DND-41 (cell line): Measurements from ENCODE around the gene KLF11.

Experiments
- EZH2 ChIP-seq: IDR thresholded peaks from 3 replicates; pipeline ENCODE4 v1.6.1; 2012; ENCODE audit warnings: borderline replicate concordance, low read depth, mild to moderate bottlenecking, moderate library complexity, low read length, inconsistent platforms; ENCODE audit not compliant: severe bottlenecking
- TF ChIP-seq, protein P1 (sequence below): IDR thresholded peaks from 2 replicates; pipeline ENCODE4 v1.5.1; 2012; ENCODE audit warnings: borderline replicate concordance, low read length, moderate library complexity, mild to moderate bottlenecking; ENCODE audit not compliant: poor library complexity, severe bottlenecking; ENCODE audit errors: extremely low read depth

DNA sequence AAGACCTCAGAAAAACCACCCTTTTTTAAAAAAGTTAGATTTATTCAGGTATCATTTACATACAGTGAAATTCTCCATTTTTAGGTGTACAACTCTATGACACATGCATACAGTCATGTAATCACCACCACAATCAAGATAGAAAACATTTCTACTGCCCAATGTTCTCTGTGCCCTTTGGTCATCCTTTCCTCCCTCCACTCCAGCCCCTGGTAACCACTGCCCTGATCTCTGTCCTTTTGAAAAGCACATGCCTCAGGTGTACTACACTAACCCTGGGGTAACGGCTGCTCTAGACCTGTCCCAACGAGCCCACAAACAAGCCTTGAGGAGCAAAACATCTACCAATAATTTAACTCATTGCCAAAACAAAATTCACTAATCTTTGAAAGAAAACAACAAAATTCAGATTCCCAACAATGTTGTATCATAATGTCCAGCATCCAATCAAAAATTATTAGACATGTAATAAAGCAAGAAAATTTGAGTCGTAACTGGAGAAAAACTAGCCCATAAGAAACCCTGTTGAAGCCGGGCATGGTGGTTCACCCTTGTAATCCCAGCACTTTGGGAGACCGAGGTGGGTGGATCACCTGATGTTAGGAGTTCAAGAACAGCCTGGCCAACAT is 25.9 kb upstream of the KLF11 start:
- TF ChIP-seq, protein P1, sequence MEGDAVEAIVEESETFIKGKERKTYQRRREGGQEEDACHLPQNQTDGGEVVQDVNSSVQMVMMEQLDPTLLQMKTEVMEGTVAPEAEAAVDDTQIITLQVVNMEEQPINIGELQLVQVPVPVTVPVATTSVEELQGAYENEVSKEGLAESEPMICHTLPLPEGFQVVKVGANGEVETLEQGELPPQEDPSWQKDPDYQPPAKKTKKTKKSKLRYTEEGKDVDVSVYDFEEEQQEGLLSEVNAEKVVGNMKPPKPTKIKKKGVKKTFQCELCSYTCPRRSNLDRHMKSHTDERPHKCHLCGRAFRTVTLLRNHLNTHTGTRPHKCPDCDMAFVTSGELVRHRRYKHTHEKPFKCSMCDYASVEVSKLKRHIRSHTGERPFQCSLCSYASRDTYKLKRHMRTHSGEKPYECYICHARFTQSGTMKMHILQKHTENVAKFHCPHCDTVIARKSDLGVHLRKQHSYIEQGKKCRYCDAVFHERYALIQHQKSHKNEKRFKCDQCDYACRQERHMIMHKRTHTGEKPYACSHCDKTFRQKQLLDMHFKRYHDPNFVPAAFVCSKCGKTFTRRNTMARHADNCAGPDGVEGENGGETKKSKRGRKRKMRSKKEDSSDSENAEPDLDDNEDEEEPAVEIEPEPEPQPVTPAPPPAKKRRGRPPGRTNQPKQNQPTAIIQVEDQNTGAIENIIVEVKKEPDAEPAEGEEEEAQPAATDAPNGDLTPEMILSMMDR: no peak
- TF ChIP-seq EZH2: no peak
